ENCODE measurements around the gene RING1.

DNA sequence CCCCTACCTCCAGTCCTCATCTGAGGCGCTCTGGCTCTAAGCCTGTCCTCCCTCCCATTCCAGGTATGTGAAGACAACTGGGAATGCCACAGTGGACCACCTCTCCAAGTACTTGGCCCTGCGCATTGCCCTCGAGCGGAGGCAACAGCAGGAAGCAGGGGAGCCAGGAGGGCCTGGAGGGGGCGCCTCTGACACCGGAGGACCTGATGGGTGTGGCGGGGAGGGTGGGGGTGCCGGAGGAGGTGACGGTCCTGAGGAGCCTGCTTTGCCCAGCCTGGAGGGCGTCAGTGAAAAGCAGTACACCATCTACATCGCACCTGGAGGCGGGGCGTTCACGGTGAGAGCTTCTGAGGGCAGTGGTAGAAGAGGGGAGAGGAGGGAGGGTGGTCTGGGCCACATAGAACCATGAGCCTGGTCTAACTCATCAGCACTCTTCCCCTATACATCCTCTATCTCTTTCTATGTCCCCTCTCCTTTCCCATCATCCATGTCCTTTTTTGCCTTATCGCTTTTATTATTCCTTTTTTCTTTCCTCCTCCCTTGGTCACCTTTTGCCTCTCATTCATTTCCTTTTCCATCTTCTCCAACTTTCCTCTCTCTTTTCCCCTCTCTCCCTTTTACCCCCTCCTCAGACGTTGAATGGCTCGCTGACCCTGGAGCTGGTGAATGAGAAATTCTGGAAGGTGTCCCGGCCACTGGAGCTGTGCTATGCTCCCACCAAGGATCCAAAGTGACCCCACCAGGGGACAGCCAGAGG lies 3.5 kb downstream of the RING1 start:
- TF ChIP-seq EZH2 (IDR thresholded peaks at IDR 0.05) (no peak), ATF3 (IDR thresholded peaks at IDR 0.05) (no peak), POLR2A (IDR thresholded peaks at IDR 0.05; ENCODE audit: borderline replicate concordance, extremely low read depth, insufficient read depth, insufficient read length) (no peak), POLR2AphosphoS5 (IDR thresholded peaks at IDR 0.05; ENCODE audit: low read depth, low read length) (no peak), ZBTB33 (IDR thresholded peaks at IDR 0.05; ENCODE audit: extremely low read depth, insufficient replicate concordance, low read length) (no peak), ZNF274 (IDR thresholded peaks at IDR 0.05; ENCODE audit: low read depth, low read length) (no peak)
- TF ChIP-seq, protein P1, sequence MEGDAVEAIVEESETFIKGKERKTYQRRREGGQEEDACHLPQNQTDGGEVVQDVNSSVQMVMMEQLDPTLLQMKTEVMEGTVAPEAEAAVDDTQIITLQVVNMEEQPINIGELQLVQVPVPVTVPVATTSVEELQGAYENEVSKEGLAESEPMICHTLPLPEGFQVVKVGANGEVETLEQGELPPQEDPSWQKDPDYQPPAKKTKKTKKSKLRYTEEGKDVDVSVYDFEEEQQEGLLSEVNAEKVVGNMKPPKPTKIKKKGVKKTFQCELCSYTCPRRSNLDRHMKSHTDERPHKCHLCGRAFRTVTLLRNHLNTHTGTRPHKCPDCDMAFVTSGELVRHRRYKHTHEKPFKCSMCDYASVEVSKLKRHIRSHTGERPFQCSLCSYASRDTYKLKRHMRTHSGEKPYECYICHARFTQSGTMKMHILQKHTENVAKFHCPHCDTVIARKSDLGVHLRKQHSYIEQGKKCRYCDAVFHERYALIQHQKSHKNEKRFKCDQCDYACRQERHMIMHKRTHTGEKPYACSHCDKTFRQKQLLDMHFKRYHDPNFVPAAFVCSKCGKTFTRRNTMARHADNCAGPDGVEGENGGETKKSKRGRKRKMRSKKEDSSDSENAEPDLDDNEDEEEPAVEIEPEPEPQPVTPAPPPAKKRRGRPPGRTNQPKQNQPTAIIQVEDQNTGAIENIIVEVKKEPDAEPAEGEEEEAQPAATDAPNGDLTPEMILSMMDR (IDR thresholded peaks at IDR 0.05 in 2 of 3, conservative IDR thresholded peaks at IDR 0.05 in 1 of 3; ENCODE audit: borderline replicate concordance in 1 of 3, insufficient read depth in 1 of 3, low read depth in 2 of 3, low read length in 2 of 3), result peak in 2 of 3 experiments; percentile 13 to 23; a peak in 1 of 6 replicates

All from HCT116 (cell line).